NCI-H446 (cell line): ENCODE measurements around the gene ITGA2.

Experiments
- DNase-seq, 2 experiments: peaks; one replicate each; lab custom pipeline; 2025; lab: John Stamatoyannopoulos, UW

ITGA2 gene

DNA sequence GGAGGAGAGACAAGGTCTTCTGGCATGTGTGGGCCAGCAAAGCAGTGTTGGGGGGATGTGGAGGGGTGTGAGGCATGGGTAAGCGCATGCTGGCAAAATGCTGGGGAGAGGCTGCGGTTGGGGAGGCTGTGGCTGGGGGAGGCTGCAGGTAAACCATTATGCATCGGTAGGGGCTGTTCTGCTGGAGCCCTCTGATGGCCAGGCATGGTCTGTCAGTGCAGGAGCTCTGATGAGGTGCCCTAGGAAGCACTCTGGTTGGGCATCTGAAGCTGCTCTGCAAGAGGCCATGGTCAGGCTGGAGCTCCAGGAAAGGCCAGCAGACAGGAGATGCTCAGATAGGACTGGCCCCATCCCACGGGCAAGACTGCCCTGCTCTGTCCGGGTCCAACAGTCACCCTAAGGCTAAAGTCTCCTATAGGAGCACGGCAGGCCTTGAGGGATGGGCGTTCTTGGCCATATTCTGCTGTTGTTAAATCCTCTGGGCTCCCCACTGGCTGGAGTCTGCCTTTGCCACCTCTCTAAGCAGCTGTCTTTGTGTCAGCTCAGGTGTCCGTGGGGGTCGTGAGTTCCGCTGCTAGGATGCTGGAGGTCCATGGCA lies 28.7 kb downstream of the ITGA2 start:
- no peak for DNase-seq

GRCh38 chr5:53019320-53019719 lies 30.2 kb downstream of the ITGA2 start:
- no peak for DNase-seq

DNA sequence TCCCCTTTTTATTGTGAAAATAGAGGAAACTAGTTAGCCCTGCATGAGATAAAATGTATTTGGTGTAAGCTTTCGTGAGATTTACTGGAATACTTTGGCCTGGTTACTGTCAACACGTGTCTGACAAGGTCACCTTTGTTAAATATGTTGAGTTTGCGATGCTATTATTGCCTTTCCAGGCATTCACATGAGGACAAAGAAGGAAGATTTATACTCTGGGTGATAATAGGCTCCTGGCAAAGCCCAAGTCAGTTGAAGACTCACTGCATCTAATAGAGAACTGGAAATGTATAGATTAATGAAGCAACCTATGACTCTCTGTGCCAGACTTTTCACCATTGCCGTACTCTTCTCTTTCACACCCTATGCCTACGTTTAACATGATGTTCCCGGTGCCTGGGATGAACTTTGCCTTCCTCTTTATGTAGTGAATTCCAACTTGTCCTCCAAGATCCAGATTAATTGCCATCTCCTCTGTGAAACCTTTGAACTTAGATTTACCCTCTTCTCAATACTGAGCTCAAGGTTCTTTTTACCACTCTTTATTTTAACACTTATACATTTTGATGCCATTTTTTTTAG lies 33.9 kb downstream of the ITGA2 start:
- DNase-seq: no peak

DNA sequence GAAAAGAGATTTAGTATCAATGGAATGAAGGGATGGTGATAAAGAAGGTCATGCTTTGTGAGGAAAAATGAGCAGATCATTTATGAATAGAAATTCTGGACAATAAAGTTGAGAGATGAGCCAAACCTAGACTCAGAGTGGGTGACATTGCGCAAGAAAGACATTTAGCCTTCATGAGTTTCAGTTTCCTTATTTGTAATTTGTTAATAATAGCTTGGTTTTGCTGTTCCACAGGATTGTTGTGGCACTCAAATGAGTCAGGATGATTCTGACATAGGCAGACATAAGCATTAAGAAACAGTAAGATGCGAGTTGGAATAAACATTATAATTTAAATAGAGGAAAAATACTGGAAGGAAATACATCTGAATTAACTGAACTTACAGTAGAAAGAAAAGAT lies 34.8 kb downstream of the ITGA2 start:
- DNase-seq: no peak

DNA sequence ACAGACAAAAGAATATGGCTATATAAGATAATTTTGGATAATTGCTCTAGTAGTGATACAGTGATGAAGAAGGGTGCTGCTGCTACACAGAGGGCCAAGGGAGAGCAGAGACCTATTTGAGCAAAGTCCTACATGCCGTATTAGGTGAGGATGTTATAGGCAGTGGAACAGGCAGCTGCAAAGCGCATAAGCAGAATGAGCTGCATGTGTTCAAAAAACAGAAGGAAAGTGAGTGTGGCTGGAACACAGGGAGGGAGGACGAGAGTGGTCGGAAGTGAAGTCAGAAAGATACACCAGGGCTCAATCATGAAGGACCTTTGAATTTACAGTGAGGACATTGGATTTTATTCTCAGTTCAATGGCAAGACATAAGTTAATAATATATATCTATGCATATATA lies 35.4 kb downstream of the ITGA2 start:
- DNase-seq: no peak

- DNase-seq: no peak
These were observed 36.3 kb downstream of the ITGA2 start for GRCh38 chr5:53025487-53025886.

- DNase-seq: peak in 1 of 2 experiments; percentile 2
These were observed 38.8 kb downstream of the ITGA2 start for GRCh38 chr5:53027913-53028312.

- DNase-seq: no peak
These were observed 40.5 kb downstream of the ITGA2 start for GRCh38 chr5:53029608-53030007.

GRCh38 chr5:53030893-53031292 lies 41.7 kb downstream of the ITGA2 start:
- DNase-seq: peak in 1 of 2 experiments; percentile 1

DNA sequence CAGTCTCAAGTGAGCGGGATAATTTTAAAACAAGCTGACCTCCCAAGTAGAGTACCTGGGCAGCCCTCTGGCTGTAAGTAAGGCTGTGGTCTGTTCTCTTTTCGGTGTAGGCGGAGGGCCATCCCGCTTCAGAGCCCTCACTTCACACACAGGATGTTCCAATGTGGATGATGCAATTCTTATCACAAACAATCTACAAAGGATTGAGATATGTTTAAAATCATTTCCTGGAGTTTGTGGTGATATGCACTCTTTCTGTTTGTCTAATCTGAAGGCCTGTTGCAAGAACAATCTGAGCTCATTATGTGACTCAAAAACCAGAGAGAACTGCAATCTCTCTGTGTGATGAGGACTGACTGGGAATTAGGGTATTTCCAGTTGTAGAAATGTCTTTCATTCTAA lies 42.5 kb downstream of the ITGA2 start:
- no peak for DNase-seq

GRCh38 chr5:53032188-53032587 lies 43.0 kb downstream of the ITGA2 start:
- no peak for DNase-seq

DNA sequence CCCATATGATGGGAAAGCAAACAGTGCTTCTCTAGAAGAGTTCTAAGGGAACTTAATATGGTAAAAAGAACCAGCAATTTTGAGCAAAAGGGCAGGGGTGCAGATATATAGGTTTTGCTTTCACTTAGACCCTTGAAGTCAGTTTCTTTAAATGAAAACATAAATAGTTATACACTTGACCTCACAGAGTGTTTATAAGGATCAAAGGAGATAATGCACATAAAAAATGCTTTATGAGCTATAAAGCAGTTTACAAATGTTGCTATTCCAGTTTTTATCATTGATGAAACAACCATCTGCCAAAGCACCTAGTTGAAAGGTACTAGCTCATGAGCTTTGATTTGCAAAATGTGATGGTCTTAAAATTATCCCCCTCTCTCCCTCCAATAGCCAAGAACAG lies 45.7 kb downstream of the ITGA2 start:
- DNase-seq: no peak

GRCh38 chr5:53035868-53036381 lies 46.8 kb downstream of the ITGA2 start:
- no peak for DNase-seq

DNA sequence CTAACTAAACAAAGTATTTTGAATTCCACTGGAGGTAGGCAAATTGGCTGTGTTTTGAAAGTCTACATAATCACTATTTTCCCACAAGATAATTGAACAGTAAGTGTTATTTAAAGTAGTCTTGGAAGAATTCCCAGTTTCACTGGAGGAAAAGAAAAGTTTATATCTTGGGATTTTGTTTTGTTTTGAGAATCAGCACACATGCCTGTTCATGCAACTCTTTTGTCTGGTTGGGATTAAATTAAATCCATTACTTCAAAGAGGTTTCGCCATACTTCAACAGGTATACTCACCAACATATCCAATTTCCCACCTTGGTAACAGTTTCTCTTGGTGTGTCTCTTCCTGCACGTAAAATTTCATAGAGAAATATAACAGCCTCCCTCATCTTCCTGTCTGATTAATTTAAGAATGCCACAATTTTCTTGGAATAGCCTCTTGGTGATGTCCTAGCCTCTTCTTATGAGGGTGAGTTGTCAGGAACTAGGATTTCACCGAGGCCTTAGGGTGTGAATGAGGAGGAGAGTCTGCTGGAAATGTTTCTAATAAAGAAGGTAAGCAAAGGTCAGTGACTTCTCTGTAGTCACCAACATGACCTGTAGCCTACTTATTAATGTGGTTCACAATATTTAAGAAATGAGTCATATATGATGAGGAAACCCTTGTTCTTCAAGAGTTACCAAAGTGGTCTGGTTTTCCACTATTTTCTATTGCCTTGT lies 48.1 kb downstream of the ITGA2 start:
- DNase-seq: no peak

- no peak for DNase-seq
These were observed 49.2 kb downstream of the ITGA2 start for GRCh38 chr5:53038196-53038847.

DNA sequence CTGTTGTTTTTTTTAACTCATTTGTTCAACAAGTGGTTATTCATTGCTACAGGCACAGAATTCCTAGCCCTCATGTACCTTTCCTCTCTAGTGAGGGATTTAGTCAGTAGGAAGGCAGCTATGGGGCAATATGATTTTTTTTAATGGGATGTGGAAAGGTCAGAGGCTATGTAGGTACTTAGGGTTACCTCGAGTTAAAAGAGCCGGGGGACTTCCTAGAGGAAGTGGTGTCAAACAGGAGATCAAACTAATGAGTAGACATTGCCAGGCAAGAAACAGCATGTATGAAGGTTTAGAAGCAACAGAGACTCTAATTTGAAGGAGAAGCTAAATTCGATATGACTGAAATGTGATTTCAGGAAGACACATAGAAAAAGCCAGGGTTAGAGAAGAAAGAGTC lies 50.7 kb downstream of the ITGA2 start:
- DNase-seq: no peak

DNA sequence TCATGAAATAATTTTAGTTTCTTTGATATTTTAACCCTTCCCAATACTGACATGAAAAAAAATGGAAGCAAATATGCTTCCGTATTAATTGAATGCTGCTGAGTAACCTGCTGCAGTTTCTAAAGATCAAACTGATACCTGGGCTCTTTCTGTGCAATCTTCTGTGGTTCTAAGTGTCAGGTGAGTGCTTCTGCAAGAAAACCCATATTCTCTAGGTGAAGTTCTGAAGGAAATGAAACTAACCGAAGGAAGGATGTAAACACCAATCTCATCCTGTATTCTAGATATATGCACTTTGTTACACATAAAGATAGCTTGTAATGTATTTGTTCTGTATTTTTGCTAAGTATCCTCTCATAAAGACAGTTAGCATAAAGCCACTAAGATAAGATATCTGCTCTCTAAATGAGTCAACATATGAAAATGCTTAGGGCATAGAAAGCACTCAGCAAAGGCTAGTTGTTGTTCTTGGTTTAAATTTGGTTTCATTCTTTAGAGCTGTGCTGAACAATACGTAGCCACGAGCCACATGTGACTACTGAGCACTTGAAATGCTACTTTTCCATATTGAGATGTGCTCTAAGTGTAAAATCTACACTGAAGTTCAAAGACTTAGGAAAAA lies 52.0 kb downstream of the ITGA2 start:
- no peak for DNase-seq

- DNase-seq: no peak
These were observed 52.6 kb downstream of the ITGA2 start for GRCh38 chr5:53041740-53042139.

DNA sequence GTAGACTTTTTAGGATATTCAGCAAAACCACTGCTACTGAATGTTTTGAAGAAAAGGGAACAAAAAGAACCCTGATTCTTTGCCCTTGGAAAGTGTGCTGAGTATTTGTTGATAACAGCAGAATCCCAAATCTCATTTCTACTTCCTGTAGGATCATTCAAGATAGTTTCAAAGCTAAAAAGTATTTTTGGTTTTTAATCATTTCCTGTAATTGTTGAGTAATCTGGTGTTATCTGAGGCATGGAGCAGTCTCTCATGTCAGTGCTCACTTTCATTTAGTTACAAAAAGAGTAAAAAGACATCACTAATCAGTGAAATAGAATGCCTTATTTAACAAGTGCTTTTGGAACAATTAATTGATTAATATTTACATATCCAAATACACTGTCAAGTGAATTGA lies 56.1 kb downstream of the ITGA2 start:
- no peak for DNase-seq

DNA sequence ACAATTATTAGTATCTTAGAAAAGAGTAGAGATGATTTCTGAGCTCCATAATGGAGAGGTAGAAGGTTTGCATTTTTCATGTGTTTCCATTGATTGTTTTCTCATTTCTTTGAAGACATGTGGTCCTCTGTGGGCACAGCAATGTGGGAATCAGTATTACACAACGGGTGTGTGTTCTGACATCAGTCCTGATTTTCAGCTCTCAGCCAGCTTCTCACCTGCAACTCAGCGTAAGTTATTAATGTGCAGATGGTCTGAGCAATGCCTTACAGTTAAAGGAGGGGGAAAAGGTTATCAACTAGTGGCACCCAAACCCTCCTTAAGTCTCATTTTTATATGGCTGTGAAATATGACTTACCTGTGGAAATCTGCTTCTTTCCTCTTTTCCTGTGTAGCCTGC lies 59.1 kb downstream of the ITGA2 start:
- no peak for DNase-seq

DNA sequence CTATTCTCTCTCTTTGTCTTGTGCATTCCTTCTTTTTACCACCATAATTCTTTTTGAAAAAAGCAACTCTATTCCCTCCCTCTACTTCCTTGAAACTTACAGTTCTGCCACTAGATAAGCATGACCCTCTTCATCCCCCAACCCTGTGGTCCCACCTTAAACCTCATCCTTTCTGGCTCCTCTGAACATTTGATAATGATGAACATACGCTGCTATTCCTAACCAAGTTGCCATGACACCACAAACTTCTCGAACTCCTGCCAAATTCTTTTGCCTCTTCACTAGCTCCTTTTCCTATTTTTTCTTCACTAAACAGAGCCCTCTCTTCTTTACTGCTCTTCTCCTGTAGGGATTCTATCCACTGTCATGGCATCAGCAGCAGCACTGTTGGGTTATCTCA lies 63.3 kb downstream of the ITGA2 start:
- no peak for DNase-seq

DNA sequence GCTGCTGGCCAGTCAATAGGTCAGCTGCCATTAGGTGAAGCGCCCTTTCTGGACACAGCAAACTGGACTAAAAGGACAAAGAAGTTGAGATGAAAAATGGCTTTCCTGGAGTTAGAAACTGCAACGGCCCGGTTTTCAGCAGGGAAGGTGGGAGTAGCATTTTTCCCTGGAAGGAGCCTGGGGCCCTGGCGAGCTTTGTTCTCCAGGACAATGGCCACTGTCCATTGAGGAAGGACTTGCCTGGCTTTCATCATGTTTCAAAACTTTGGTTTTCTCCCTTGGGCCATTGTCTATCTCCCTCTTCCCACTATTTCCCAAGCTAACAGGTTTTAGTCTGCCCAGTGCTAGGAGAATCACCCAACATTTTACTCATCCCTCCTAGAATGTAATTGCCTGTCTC lies 64.2 kb downstream of the ITGA2 start:
- DNase-seq: no peak
